NCI-H526 (cell line): ENCODE data around the gene EZH1.

Experiments
- DNase-seq, 2 experiments: peaks; one replicate each; lab custom pipeline; 2025; lab: John Stamatoyannopoulos, UW

EZH1 gene

GRCh38 chr17:42682722-42683403, 62.0 kb downstream of the EZH1 start:
- peak; percentile 62 to 88 for DNase-seq

- DNase-seq, result peak; percentile 62 to 90
Measured at GRCh38 chr17:42681976-42682721, 62.7 kb downstream of the EZH1 start, which contains the start of gene CNTNAP1. Gene CNTNAP1 (plus strand): TSS chr17:42682531. CDS start chr17:42682830, 299 bp downstream.

- DNase-seq, result peak in 1 of 2 experiments; percentile 28
Measured at GRCh38 chr17:42680331-42680808, 64.5 kb downstream of the EZH1 start.

- DNase-seq, result peak; percentile 35 to 88
Measured at GRCh38 chr17:42679492-42680330, 65.1 kb downstream of the EZH1 start.

- peak; percentile 31 to 80 for DNase-seq
Measured at GRCh38 chr17:42678951-42679491, 65.8 kb downstream of the EZH1 start.

GRCh38 chr17:42677921-42678781, 66.7 kb downstream of the EZH1 start:
- DNase-seq, result peak; percentile 62 to 91

- DNase-seq, result peak; percentile 98 to 99
Measured at GRCh38 chr17:42677012-42677857, 67.6 kb downstream of the EZH1 start.

GRCh38 chr17:42676424-42677011, 68.3 kb downstream of the EZH1 start, which contains the start of gene PLEKHH3:
Gene PLEKHH3 (minus strand): TSS chr17:42676994. CDS start chr17:42676563, 431 bp downstream.
- DNase-seq, result peak in 1 of 2 experiments; percentile 49

- peak in 1 of 2 experiments; percentile 61 for DNase-seq
Measured at GRCh38 chr17:42675965-42676423, 68.8 kb downstream of the EZH1 start.

GRCh38 chr17:42675348-42675964, 69.4 kb downstream of the EZH1 start:
- peak; percentile 84 to 86 for DNase-seq

- DNase-seq, result peak; percentile 86 to 90
Measured at GRCh38 chr17:42674755-42675347, 70.0 kb downstream of the EZH1 start.

GRCh38 chr17:42673885-42674754, 70.7 kb downstream of the EZH1 start:
- peak in 1 of 2 experiments; percentile 77 for DNase-seq

- peak in 1 of 2 experiments; percentile 68 for DNase-seq
Measured at GRCh38 chr17:42673266-42673884, 71.5 kb downstream of the EZH1 start.

- peak; percentile 67 to 91 for DNase-seq
Measured at GRCh38 chr17:42672038-42672437, 72.8 kb downstream of the EZH1 start.

- DNase-seq, result no peak
Measured at GRCh38 chr17:42670789-42671657, 73.8 kb downstream of the EZH1 start.
